Measurements from ENCODE around the gene HTRA1. TPM values are rescaled to one million over a fixed set of nuclear protein-coding genes. Genes with fewer than 3 reads are reported as not detected.

HTRA1 gene
- total RNA-seq, 1 experiment from 2014 or later: 0.70 TPM

- Mint-ChIP-seq H3K27ac (ENCODE audit: unreplicated experiment) (no peak overlapping the region), H3K4me3 (ENCODE audit: unreplicated experiment) (no peak overlapping the region), H3K4me1 (ENCODE audit: low read depth, unreplicated experiment) (no peaks in the 10 kb centered on the region), H3K36me3 (ENCODE audit: insufficient read depth, unreplicated experiment) (no peaks in the 10 kb centered on the region), H3K27me3 (ENCODE audit: insufficient read depth, unreplicated experiment) (no peaks in the 10 kb centered on the region), H3K9me3 (ENCODE audit: unreplicated experiment) (no peaks in the 10 kb centered on the region)
- BruUV-seq (replicated peaks): no TSS peak
- no peaks in the 10 kb centered on the region for H3K36me3 ChIP-seq (ENCODE audit: control insufficient read depth, insufficient read depth, low read length)
- intact Hi-C loops (cut with micrococcal nuclease; ENCODE audit: unreplicated experiment): no loop called here
- no peaks in the 10 kb centered on the region for H3K9me3 ChIP-seq
- peaks cover 21% of the 10 kb centered on the region for H3K4me1 ChIP-seq
- ChIA-PET CTCF (no interaction called here), POLR2A (no interaction called here)
- DNase-seq: no peak
- no peak for TF ChIP-seq CTCF (IDR thresholded peaks at IDR 0.05; ENCODE audit: insufficient read depth in 1 of 2, low read depth in 1 of 2, low read length in 1 of 2, severe bottlenecking in 1 of 2, unreplicated experiment in 1 of 2)
- no peak overlapping the region for H3K4me3 ChIP-seq (ENCODE audit: low read depth, low read length)
- H3K27me3 ChIP-seq (replicated peaks; ENCODE audit: control insufficient read depth, insufficient read depth, low read length): no peaks in the 10 kb centered on the region; the same call in 1 of the 2 replicates
Observed at GRCh38 chr10:122553341-122553740, 92.0 kb downstream of the HTRA1 start.

- Histone ChIP-seq H3K9me3 (no peaks in the 10 kb centered on the region), H3K4me3 (ENCODE audit: low read depth, low read length) (no peak overlapping the region), H3K36me3 (ENCODE audit: control insufficient read depth, insufficient read depth, low read length) (no peaks in the 10 kb centered on the region), H3K4me1 (peaks cover 11% of the 10 kb centered on the region), H3K27me3 (replicated peaks; ENCODE audit: control insufficient read depth, insufficient read depth, low read length) (no peaks in the 10 kb centered on the region; the same call in 1 of the 2 replicates)
- BruUV-seq (replicated peaks): no TSS peak
- POLR2A ChIA-PET: no interaction called here
- H3K27me3 Mint-ChIP-seq (ENCODE audit: insufficient read depth, unreplicated experiment): no peaks in the 10 kb centered on the region
- H3K4me3 Mint-ChIP-seq (ENCODE audit: unreplicated experiment): no peak overlapping the region
- no peak for DNase-seq
- TF ChIP-seq CTCF (IDR thresholded peaks at IDR 0.05; ENCODE audit: insufficient read depth in 1 of 2, low read depth in 1 of 2, low read length in 1 of 2, severe bottlenecking in 1 of 2, unreplicated experiment in 1 of 2): no peak
- no peaks in the 10 kb centered on the region for H3K36me3 Mint-ChIP-seq (ENCODE audit: insufficient read depth, unreplicated experiment)
- no peaks in the 10 kb centered on the region for H3K9me3 Mint-ChIP-seq (ENCODE audit: unreplicated experiment)
- intact Hi-C loops (cut with micrococcal nuclease; ENCODE audit: unreplicated experiment): no loop called here
- no peak overlapping the region for H3K27ac Mint-ChIP-seq (ENCODE audit: unreplicated experiment)
- H3K4me1 Mint-ChIP-seq (ENCODE audit: low read depth, unreplicated experiment): peaks cover 6% of the 10 kb centered on the region
- CTCF ChIA-PET: no interaction called here
Observed at GRCh38 chr10:122554131-122555036, 93.0 kb downstream of the HTRA1 start.

- TF ChIP-seq CTCF (IDR thresholded peaks at IDR 0.05; ENCODE audit: insufficient read depth in 1 of 2, low read depth in 1 of 2, low read length in 1 of 2, severe bottlenecking in 1 of 2, unreplicated experiment in 1 of 2): no peak
- BruUV-seq (replicated peaks): no TSS peak
- H3K4me3 Mint-ChIP-seq (ENCODE audit: unreplicated experiment): no peak overlapping the region
- no peak for DNase-seq
- intact Hi-C loops (cut with micrococcal nuclease; ENCODE audit: unreplicated experiment): no loop called here
- H3K4me3 ChIP-seq (ENCODE audit: low read depth, low read length): no peak overlapping the region
- peaks cover 6% of the 10 kb centered on the region for H3K4me1 Mint-ChIP-seq (ENCODE audit: low read depth, unreplicated experiment)
- ChIA-PET CTCF (no interaction called here), POLR2A (no interaction called here)
- H3K27ac Mint-ChIP-seq (ENCODE audit: unreplicated experiment): no peak overlapping the region
- no peaks in the 10 kb centered on the region for H3K9me3 ChIP-seq
- H3K4me1 ChIP-seq: peaks cover 7% of the 10 kb centered on the region; the same call in 1 of the 2 replicates
- no peaks in the 10 kb centered on the region for H3K27me3 Mint-ChIP-seq (ENCODE audit: insufficient read depth, unreplicated experiment)
- H3K9me3 Mint-ChIP-seq (ENCODE audit: unreplicated experiment): no peaks in the 10 kb centered on the region
- H3K36me3 ChIP-seq (ENCODE audit: control insufficient read depth, insufficient read depth, low read length): no peaks in the 10 kb centered on the region
- no peaks in the 10 kb centered on the region for H3K36me3 Mint-ChIP-seq (ENCODE audit: insufficient read depth, unreplicated experiment)
- H3K27me3 ChIP-seq (replicated peaks; ENCODE audit: control insufficient read depth, insufficient read depth, low read length): no peaks in the 10 kb centered on the region; the same call in none of the 2 replicates
Observed at GRCh38 chr10:122555442-122555841, 94.1 kb downstream of the HTRA1 start.
